GM12874 (cell line): ENCODE data around the gene APBA2.

Experiments used
- TF ChIP-seq, protein P1 (sequence below): IDR thresholded peaks from 2 replicates; pipeline ENCODE4 v1.5.1; 2011; ENCODE audit warnings: low read depth, mild to moderate bottlenecking, control low read depth, low read length, moderate library complexity; ENCODE audit not compliant: insufficient read depth

Gene APBA2

DNA sequence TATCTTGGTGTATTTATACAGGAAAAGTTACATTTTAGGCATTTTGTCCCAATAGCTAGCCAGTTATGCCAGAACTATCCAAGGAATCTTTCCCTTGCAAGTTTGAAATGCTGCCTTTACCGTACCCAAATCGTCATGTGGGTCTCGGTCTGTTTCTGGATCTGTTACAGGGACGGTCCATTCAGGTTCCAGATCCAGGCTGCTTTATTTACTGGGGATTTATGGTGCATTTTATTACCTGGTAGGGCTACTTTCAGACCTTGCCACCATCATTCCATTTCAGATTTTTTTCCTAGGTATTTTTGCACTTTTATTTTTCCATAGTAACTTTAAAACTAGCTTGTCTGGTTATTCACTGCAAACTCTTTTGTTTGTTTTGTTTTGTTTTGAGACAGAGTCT lies 197.4 kb downstream of the APBA2 start:
- TF ChIP-seq, protein P1, sequence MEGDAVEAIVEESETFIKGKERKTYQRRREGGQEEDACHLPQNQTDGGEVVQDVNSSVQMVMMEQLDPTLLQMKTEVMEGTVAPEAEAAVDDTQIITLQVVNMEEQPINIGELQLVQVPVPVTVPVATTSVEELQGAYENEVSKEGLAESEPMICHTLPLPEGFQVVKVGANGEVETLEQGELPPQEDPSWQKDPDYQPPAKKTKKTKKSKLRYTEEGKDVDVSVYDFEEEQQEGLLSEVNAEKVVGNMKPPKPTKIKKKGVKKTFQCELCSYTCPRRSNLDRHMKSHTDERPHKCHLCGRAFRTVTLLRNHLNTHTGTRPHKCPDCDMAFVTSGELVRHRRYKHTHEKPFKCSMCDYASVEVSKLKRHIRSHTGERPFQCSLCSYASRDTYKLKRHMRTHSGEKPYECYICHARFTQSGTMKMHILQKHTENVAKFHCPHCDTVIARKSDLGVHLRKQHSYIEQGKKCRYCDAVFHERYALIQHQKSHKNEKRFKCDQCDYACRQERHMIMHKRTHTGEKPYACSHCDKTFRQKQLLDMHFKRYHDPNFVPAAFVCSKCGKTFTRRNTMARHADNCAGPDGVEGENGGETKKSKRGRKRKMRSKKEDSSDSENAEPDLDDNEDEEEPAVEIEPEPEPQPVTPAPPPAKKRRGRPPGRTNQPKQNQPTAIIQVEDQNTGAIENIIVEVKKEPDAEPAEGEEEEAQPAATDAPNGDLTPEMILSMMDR: no peak

DNA sequence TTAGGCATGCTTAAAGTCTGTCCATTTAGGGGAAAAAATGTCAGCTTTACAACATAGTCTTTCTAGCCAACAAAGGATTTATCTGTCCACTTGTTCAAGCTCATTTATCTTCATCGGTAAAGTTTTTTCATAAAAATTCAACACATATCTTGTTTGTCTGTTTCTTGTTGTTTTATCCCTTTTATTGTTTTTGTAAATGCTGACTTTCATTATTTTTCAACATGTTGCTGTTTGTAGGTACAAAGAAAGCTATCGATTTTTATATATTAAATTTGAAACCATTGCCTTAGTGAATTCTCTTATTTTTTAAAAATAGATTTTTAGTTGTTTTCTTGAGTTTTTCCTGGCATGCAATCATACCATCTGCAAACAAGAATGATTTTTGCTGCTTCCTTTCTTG lies 198.1 kb downstream of the APBA2 start:
- TF ChIP-seq, protein P1: no peak

DNA sequence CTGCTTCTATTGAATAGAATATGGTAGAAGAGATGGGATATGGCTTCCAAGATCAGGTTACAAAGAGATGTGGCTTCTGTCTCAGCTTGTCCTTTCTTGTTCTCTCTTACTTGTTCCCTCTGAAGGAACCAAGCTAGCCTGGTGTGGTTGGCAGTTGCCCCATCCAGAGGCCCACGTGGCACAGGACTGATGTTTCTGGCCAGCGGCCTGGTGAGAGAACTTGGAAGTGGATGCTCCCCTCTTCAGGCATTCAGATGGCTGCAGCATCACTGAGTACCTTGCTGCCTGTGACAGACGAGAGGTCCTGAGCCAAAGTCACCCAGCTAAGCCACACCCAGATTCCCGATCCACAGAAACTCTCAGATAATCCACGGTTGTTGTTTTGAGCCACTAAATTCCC lies 200.2 kb downstream of the APBA2 start:
- TF ChIP-seq, protein P1: no peak

DNA sequence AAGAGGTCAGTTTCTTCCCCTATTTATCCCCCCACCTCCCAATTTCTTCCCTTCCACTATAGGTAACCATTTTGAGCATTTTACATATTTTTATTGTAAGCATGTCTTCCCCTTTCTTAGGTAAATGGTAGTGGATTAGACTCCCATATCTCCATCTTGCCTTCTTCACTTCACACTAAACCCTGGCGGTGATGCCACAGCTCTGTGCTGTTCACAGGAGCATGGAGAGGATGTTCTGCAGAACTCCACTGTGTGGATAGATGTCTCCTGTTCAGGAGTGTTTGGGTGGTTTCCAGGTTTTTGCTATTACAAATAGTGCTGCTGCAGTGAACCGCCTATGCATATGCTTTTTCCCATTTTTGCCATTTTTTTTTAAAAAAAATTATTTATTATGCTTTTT lies 201.1 kb downstream of the APBA2 start:
- TF ChIP-seq, protein P1: no peak

DNA sequence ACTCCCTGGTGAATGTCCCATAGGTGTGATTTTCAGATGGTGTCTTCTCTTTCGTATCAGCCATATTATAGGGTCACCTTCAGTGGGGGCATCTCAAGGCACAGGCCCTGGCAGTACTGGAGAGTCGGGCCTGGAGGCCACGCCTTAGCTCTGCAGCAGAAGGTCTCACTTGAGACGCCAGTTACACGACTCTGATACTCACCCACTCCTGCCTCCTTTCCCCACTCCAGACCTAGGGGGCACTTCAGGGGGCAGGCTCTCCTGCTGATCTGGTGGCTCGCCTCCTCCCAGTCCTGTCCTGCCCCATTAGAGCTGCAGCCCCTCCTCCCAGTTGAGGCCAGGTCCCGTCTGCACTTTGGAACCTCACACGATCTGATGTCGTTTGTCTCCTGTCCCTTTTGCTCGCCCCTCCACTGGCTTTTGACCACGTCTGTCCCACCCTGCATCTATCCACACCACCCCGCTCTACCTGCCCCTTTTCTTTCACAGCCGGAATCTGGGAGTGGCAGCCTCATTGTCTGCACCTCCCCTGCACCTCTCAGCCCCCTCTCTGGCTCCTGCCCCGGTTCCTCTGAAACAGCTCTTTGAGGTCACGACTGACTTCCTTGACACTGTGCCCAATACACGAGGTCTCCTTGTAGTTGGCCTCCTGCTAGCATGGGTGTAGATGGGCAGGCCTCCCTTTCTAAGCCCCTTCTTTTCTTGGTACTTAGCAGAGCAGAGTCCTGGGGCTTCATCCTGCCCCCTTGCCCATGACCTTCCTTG lies 201.9 kb downstream of the APBA2 start:
- TF ChIP-seq, protein P1: no peak

DNA sequence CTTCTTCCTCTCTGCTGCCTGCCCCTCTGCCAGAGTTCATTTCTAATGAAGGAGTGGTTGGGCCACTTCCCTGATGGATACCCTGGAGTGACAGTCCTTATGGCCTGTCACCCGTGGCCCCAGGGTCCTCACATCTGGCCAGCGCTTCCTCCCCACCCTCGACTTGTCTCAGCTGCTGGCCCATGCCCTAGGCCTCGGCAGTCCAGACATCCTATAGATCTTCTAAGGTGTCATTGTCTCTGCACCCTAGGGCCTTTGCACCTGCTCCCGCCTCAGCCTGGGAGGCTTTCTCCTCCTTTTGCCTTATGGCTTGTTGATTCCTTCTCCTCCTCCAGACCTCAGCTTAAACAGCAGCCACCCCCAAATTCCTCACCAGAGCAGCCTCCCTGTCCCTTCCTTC lies 202.9 kb downstream of the APBA2 start:
- TF ChIP-seq, protein P1: no peak

DNA sequence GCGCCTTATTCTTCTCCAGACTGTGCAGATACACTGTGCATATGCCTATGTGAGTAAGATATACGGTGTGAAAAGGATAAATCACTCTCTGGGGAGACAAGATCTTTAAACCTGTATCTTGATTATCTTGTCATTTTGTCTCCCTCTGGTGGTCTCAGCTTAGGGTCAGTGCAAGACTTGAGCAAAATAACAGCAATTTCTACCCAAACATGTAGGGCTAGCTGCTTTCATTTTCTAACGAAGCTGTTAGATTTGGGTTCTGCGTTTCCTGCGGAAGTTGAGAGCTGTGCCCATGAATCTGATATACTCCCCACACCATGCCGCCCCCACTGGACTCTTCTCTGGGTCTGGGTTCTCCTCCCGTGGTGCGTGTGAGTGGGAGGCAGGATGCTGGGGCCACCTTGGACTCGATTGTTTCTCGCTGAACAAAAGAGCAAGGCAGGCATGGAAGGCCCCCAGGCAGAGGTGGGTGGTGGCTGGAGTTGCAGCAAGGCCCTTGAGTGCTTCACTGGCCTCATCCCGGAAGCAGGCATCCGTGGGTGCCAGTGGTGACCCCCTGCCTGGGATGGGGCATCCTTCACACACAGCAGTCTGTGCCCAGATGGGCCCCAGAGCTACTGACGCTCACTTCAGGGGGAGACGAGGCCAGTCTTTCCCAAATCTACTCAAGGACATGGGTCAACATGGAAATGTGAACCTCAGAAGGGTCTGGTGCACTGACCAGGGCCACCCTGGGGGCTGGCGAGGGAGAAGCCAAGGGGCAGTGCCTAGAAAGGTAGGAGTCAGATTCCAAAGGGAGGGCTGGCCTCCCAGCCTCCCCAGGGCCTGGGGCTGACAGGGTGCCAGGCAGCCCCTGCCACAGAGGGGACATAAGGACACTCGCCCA lies 204.2 kb downstream of the APBA2 start:
- TF ChIP-seq, protein P1: 0 out of 2 replicates have a peak, but pooled peaks have one; percentile 1
